HG02938 (cell line): ENCODE measurements around the gene COL9A3.

Experiments used
- ATAC-seq: cut with Tn5 transposase; IDR thresholded peaks from one replicate; pipeline ENCODE4 v1.9.1; 2021; ENCODE audit warnings: mild to moderate bottlenecking, moderate library complexity; ENCODE audit not compliant: unreplicated experiment

The COL9A3 gene

DNA sequence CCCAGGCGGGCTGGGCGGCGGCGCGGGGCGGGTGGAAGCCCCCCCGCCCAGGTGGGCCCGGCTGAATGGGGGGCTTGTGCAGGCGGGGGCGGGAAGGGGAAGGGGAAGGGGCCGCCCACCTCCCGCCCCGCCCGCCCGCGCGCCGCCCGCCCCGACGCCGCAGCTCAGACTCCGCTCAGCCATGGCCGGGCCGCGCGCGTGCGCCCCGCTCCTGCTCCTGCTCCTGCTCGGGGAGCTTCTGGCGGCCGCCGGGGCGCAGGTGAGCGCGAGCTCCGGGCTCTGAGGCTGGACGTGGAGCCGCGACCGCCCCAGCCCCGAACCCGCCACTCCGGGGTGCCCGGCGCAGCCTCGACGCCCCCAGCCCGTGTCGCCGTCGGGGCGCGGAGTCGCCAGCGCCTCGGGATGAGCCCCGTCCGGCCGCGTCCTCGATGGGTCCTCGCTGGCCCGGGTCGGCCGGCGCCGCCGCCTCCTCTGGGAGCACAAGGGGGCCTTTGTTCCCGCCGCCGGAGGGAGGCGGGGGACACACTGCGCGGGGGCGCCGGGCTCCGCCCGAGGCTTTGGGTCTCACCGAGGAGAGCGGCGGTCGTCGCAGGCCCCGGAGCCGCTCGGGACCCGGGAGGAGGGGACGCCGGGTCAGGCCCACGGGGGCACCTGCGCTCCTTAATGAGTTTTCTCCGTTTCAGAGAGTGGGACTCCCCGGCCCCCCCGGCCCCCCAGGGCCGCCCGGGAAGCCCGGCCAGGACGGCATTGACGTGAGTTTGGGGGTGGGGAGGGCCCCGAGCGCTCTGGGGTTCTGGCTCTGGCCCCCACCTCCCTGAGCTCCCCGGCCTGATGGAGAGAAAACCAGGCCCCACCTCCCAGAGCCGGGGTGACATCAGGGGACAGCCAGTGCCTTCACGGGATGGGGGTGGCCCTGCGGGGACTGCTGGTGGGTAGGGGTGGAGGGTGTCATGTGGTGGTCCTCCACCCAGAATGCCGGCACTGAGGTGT lies at the start of gene COL9A3:
TSS of gene COL9A3 (plus strand) at position 167 of the 990 bp plus-strand sequence. CDS start at position 182, 15 bp downstream.
- no peak for ATAC-seq

- no peak for ATAC-seq
These were observed 48.7 kb upstream of the COL9A3 start for GRCh38 chr20:62768234-62768546.

GRCh38 chr20:62768551-62769287 lies 48.1 kb upstream of the COL9A3 start:
- ATAC-seq: no peak

- ATAC-seq: no peak
These were observed 47.3 kb upstream of the COL9A3 start for GRCh38 chr20:62769346-62770071.

GRCh38 chr20:62770111-62770910 lies 46.5 kb upstream of the COL9A3 start:
- no peak for ATAC-seq

GRCh38 chr20:62770916-62771315 lies 45.9 kb upstream of the COL9A3 start:
- no peak for ATAC-seq

- no peak for ATAC-seq
These were observed 45.3 kb upstream of the COL9A3 start for GRCh38 chr20:62771396-62772102.

DNA sequence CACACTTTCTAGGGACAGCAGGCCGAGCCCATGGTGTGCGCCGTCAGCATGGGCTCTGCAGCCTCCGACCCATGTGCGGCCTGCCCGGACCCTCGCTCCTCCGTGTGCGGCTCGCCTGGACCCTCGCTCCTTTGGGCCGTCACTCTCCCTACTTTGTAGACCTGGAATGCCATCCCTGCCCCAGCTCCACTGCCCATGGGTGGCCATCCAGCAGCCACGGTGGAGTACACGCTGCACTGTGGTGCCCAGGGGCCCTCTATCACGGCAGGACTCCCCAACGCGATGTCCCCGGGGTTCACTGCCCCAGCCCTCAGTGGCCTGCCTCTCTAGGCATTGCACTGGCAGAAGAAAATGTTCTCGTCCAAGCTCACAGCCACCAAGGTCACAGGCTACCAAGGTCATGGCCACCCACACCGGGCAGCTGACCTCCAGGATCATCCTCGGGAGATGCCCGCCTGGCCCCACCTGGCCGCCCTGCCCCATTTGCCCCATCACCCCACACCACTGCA lies 44.7 kb upstream of the COL9A3 start:
- no peak for ATAC-seq

- no peak for ATAC-seq
These were observed 44.2 kb upstream of the COL9A3 start for GRCh38 chr20:62772619-62772989.

DNA sequence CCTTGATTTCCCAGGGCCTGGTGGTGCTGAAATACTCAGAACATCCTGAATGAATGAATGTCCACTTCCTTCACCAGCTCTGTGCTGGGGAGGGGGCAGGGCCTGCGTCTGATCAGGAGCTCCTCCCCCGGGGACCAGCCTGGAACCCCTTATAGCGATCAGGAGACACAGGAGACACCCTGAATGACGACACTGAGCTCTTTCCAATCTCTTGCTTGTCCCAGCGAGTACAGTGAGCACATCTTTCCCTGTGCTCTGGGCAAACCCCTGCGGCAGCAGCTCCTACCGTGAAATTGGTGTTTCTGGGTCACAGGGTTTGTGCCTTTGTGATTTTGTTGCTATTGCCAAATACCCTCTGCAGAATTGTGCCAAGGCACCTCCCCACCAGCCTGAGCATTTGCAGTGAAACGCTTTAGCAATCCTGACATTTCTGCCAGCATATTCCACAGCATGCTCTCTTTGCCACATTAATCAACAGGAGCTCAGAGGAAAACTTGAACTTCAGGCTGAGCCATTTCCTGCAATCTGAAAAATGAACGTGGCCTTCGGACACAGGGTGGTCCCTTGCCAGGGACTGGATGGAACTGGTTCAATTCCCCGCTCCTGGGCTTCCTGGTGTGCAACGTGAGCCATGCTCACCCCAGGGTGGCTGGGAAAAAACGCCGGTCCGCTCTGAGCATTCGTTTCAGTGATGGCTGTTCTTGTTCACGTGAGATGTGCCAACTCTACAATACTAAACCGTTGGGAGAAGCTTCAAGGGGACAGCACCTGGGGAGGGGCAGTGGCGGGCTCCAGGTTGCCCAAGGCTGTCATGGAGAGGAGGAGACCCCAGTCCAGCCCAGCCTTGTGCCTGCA lies 43.6 kb upstream of the COL9A3 start:
- ATAC-seq: no peak

- ATAC-seq: no peak
These were observed 42.8 kb upstream of the COL9A3 start for GRCh38 chr20:62773845-62774714.

DNA sequence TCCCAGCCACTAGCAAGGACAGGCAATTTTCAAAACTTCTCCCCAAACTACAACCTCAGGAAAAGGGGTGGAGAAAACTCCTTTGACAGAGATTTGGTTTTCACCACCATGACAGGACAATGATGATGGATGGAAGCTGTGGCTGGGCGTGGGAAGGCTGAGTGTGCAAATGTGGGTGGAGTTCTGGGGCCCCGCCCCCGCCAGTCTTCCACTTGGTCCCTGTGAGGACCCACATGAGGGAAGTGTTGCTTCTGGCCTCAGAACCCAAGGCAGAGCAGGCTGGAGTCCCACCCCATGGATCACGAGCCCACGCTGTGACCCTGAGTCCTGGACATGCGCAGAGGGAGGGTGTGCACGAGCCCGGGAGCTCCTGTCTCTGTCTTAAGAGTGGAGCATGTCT lies 42.1 kb upstream of the COL9A3 start:
- no peak for ATAC-seq

- no peak for ATAC-seq
These were observed 41.6 kb upstream of the COL9A3 start for GRCh38 chr20:62775206-62775605.

GRCh38 chr20:62776035-62776691 lies 40.7 kb upstream of the COL9A3 start:
- no peak for ATAC-seq

- no peak for ATAC-seq
These were observed 39.9 kb upstream of the COL9A3 start for GRCh38 chr20:62776692-62777527.

DNA sequence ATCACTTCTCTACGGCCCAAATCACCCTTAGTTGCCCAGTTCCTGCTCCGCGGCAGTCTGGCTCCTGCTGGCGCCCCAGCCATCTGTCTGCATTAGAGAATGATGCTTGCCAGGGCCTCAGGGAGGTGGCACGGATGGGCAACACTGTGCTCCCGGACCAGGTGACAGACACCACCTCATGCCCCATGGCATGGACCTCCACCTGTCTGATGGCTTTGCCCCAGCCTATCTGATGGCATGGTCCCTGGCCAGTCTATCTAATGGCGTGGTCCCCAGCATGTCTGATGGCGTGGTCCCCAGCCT lies 39.4 kb upstream of the COL9A3 start:
- ATAC-seq: no peak

DNA sequence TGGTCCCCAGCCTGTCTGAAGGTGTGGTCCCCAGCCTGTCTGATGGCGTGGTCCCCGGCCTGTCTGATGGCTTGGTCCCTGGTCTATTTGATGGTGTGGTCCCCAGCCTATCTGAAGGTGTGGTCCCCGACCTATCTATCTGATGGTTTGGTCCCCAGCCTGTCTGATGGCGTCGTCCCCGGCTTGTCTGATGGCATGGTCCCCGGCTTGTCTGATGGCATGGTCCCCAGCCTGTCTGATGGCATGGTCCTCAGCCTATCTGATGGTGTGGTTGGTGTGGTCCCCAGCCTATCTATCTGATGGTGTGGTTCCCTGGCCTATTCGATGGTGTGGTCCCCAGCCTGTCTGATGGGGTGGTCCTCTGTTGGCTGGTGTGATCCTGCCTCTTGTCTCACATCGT lies 38.8 kb upstream of the COL9A3 start:
- ATAC-seq: no peak
